ENCODE results near the gene CHCHD3. TPM values are rescaled to one million over a fixed set of nuclear protein-coding genes. Genes with fewer than 3 reads are reported as not detected.

The CHCHD3 gene
- total RNA-seq, 2 donors from 2014 or later = 69.3 to 95.6 TPM

GRCh38 chr7:132750530-132751217 lies 331.2 kb downstream of the CHCHD3 start:
- DNase-seq (no peak), ATAC-seq (no peak)
- intact Hi-C loops (cut with DNase I, micrococcal nuclease) = no loop called here

- ATAC-seq (no peak), DNase-seq (no peak)
- intact Hi-C loops (cut with DNase I, micrococcal nuclease) = no loop called here
Measured at GRCh38 chr7:132750096-132750495, 331.8 kb downstream of the CHCHD3 start.

GRCh38 chr7:132745510-132745909 lies 336.4 kb downstream of the CHCHD3 start:
- no peak for ATAC-seq
- DNase-seq = no peak
- intact Hi-C loops (cut with DNase I, micrococcal nuclease) = no loop called here

GRCh38 chr7:132743974-132744373 lies 337.9 kb downstream of the CHCHD3 start:
- no peak for DNase-seq
- intact Hi-C loops (cut with DNase I, micrococcal nuclease) = no loop called here
- no peak for ATAC-seq

- DNase-seq = no peak
- no peak for ATAC-seq
- intact Hi-C loops (cut with DNase I, micrococcal nuclease) = no loop called here
Measured at GRCh38 chr7:132742189-132742612, 339.7 kb downstream of the CHCHD3 start.

- DNase-seq = no peak
- ATAC-seq = no peak
- intact Hi-C loops (cut with DNase I, micrococcal nuclease) = no loop called here
Measured at GRCh38 chr7:132740176-132740575, 341.7 kb downstream of the CHCHD3 start.

GRCh38 chr7:132739271-132739955 lies 342.5 kb downstream of the CHCHD3 start:
- intact Hi-C loops (cut with DNase I, micrococcal nuclease) = no loop called here
- no peak for DNase-seq
- no peak for ATAC-seq

GRCh38 chr7:132738254-132738653 lies 343.6 kb downstream of the CHCHD3 start:
- no peak for DNase-seq
- intact Hi-C loops (cut with DNase I, micrococcal nuclease) = no loop called here
- no peak for ATAC-seq

GRCh38 chr7:132735476-132735875 lies 346.4 kb downstream of the CHCHD3 start:
- intact Hi-C loops (cut with DNase I, micrococcal nuclease) = no loop called here
- no peak for DNase-seq

More at GRCh38 chr7:132735476-132735875, 346.4 kb downstream of the CHCHD3 start:
- ATAC-seq = no peak

Other genes starting within 250 kb of the CHCHD3 start
- 10 to 100 TPM; 78.8 to 85.4 TPM for gene EXOC4, start 171.0 kb upstream of the CHCHD3 start, total RNA-seq

Data from left colon (tissue), 2 donors.